H1 (cell line): ENCODE measurements around the gene NCAPG. TPM values are rescaled to one million over a fixed set of nuclear protein-coding genes. Genes with fewer than 3 reads are reported as not detected.

Experiments used
- CTCF ChIA-PET: fragments of 300-600 bp; sonication (Branson Sonifier 250); formaldehyde crosslinking; loops from one replicate; lab custom pipeline; 2021; ENCODE audit not compliant: partially characterized antibody; lab: Charles Lee
- POLR2A ChIA-PET: fragments of 300-600 bp; sonication (Branson Sonifier 250); formaldehyde crosslinking; loops from one replicate; lab custom pipeline; 2021; ENCODE audit warnings: inconsistent platforms; ENCODE audit not compliant: partially characterized antibody; lab: Charles Lee
- DNase-seq, 2 experiments: peaks; one replicate each; pipeline versions ENCODE4 v3.0.0 to v3.0.0-alpha.2; 2010 to 2022; ENCODE audit warnings: low spot score in 2 of 2, low read depth in 1 of 2, mixed read lengths in 1 of 2
- FAIRE-seq: peaks from 2 replicates; lab custom pipeline; 2011; peaks lifted over from hg19 to GRCh38; lab: Jason Lieb, UNC
- H2AFZ ChIP-seq: 2 replicates; pipeline ENCODE4 v1.8.1; 2012; ENCODE audit warnings: low read length, inconsistent platforms
- H2AK5ac ChIP-seq: 2 replicates; pipeline ENCODE4 v1.6.1; 2013; ENCODE audit warnings: low read depth, low read length
- H2BK120ac ChIP-seq: replicated peaks from 2 replicates; pipeline ENCODE3; 2013; ENCODE audit warnings: low read depth, low read length, inconsistent platforms
- H2BK12ac ChIP-seq: 2 replicates; pipeline ENCODE4 v1.6.1; 2013; ENCODE audit warnings: low read depth, low read length
- H2BK15ac ChIP-seq: 2 replicates; pipeline ENCODE4 v1.6.1; 2013; ENCODE audit warnings: low read length
- H2BK20ac ChIP-seq: 2 replicates; pipeline ENCODE4 v1.6.1; 2013; ENCODE audit warnings: low read length
- H2BK5ac ChIP-seq: 2 replicates; pipeline ENCODE4 v1.6.1; 2013; ENCODE audit warnings: low read depth, low read length
- H3K14ac ChIP-seq: 2 replicates; pipeline ENCODE4 v1.6.1; 2013; ENCODE audit warnings: inconsistent platforms; ENCODE audit not compliant: insufficient read length
- H3K18ac ChIP-seq: 2 replicates; pipeline ENCODE4 v1.6.1; 2013; ENCODE audit warnings: low read length; ENCODE audit errors: extremely low read depth
- H3K23ac ChIP-seq: 2 replicates; pipeline ENCODE4 v1.6.1; 2013; ENCODE audit warnings: inconsistent platforms; ENCODE audit not compliant: insufficient read length
- H3K23me2 ChIP-seq: 2 replicates; pipeline ENCODE4 v1.6.1; 2013; ENCODE audit warnings: low read depth, low read length
- H3K27ac ChIP-seq: 2 replicates; pipeline ENCODE4 v1.6.1; 2011; ENCODE audit warnings: low read depth, low read length, inconsistent platforms
- H3K27me3 ChIP-seq, 4 experiments: replicated peaks in 1 of 4; 1 replicate in 1 of 4; 2 replicates in 3 of 4; pipeline versions ENCODE4 v1.6.1 to v1.8.1; 2011 to 2013; ENCODE audit warnings: low read length in 3 of 4, mild to moderate bottlenecking in 3 of 4, inconsistent platforms in 2 of 4, mixed read lengths in 2 of 4, moderate library complexity in 1 of 4; ENCODE audit not compliant: control insufficient read depth in 3 of 4, insufficient read depth in 3 of 4; ENCODE audit errors: extremely low read depth in 1 of 4
- H3K36me3 ChIP-seq, 4 experiments: 2 replicates each; pipeline versions ENCODE4 v1.6.1 to v1.8.1; 2011 to 2013; ENCODE audit warnings: mild to moderate bottlenecking in 4 of 4, low read length in 3 of 4, moderate library complexity in 2 of 4, control low read depth in 1 of 4, inconsistent platforms in 1 of 4; ENCODE audit not compliant: insufficient read depth in 4 of 4, control insufficient read depth in 2 of 4
- H3K4ac ChIP-seq: replicated peaks from 2 replicates; pipeline ENCODE3; 2013; ENCODE audit warnings: low read length, low read depth, mixed read lengths, inconsistent platforms; ENCODE audit not compliant: insufficient read length
- H3K4me1 ChIP-seq, 4 experiments: replicated peaks in 1 of 4; 1 replicate in 1 of 4; 2 replicates in 3 of 4; pipeline versions ENCODE4 v1.6.1 to v1.8.1; 2011 to 2013; ENCODE audit warnings: low read length in 3 of 4, inconsistent platforms in 2 of 4, mixed read lengths in 1 of 4; ENCODE audit not compliant: insufficient read depth in 4 of 4, control insufficient read depth in 3 of 4
- H3K4me2 ChIP-seq, 2 experiments: 2 replicates each; pipeline versions ENCODE4 v1.6.1 to v1.8.1; 2011 to 2013; ENCODE audit warnings: low read depth in 2 of 2, low read length in 2 of 2, control low read depth in 1 of 2, inconsistent platforms in 1 of 2, mild to moderate bottlenecking in 1 of 2; ENCODE audit not compliant: insufficient read depth in 1 of 2
- H3K4me3 ChIP-seq, 4 experiments: fragments of 200-600, 300-600 bp in 1 of 4; sonication (generic), shearing (Covaris generic), sonication (Bioruptor Twin) in 1 of 4; 2 replicates each; pipeline versions ENCODE4 v1.5.1 to v1.8.1; 2011 to 2016; ENCODE audit warnings: low read length in 4 of 4, low read depth in 3 of 4, control low read depth in 2 of 4, inconsistent platforms in 2 of 4, mild to moderate bottlenecking in 2 of 4, mixed read lengths in 1 of 4, moderate library complexity in 1 of 4; ENCODE audit not compliant: insufficient read depth in 2 of 4; ENCODE audit errors: extremely low read depth in 1 of 4
- H3K56ac ChIP-seq: replicated peaks from 2 replicates; pipeline ENCODE3; 2013; ENCODE audit warnings: low read depth, mild to moderate bottlenecking, mixed read lengths, low read length, inconsistent platforms; ENCODE audit not compliant: insufficient read length
- H3K79me1 ChIP-seq: 2 replicates; pipeline ENCODE4 v1.6.1; 2013; ENCODE audit warnings: low read depth, low read length, control low read depth
- H3K79me2 ChIP-seq, 2 experiments: 2 replicates each; pipeline versions ENCODE4 v1.6.1 to v1.8.1; 2012 to 2013; ENCODE audit warnings: low read length in 2 of 2, mild to moderate bottlenecking in 2 of 2, inconsistent platforms in 1 of 2; ENCODE audit not compliant: insufficient read depth in 2 of 2, control insufficient read depth in 1 of 2
- H3K9ac ChIP-seq, 4 experiments: replicated peaks in 1 of 4; 1 replicate in 1 of 4; 2 replicates in 3 of 4; pipeline versions ENCODE4 v1.6.1 to v1.8.1; 2011 to 2013; ENCODE audit warnings: low read depth in 3 of 4, low read length in 3 of 4, control low read depth in 2 of 4, mild to moderate bottlenecking in 2 of 4, moderate library complexity in 2 of 4, inconsistent platforms in 1 of 4; ENCODE audit errors: extremely low read depth in 1 of 4
- H3K9me3 ChIP-seq, 2 experiments: 2 replicates each; pipeline versions ENCODE4 v1.6.1 to v1.8.1; 2012 to 2013; ENCODE audit warnings: mild to moderate bottlenecking in 2 of 2, moderate library complexity in 2 of 2, control low read depth in 1 of 2, inconsistent platforms in 1 of 2, low read depth in 1 of 2, low read length in 1 of 2, mixed read lengths in 1 of 2; ENCODE audit not compliant: insufficient read depth in 2 of 2
- H4K20me1 ChIP-seq, 2 experiments: replicated peaks in 1 of 2; 2 replicates each; pipeline versions ENCODE3 to v1.8.1; 2011 to 2013; ENCODE audit warnings: inconsistent platforms in 2 of 2, low read length in 2 of 2, mild to moderate bottlenecking in 1 of 2; ENCODE audit not compliant: insufficient read depth in 2 of 2, control insufficient read depth in 1 of 2
- H4K5ac ChIP-seq: 2 replicates; pipeline ENCODE4 v1.6.1; 2013; ENCODE audit warnings: low read length, low read depth, mixed read lengths, inconsistent platforms; ENCODE audit not compliant: insufficient read length
- H4K8ac ChIP-seq: 2 replicates; pipeline ENCODE4 v1.8.0; 2013; ENCODE audit warnings: mild to moderate bottlenecking, moderate library complexity, low read length, inconsistent platforms; ENCODE audit not compliant: insufficient read depth; ENCODE audit errors: extremely low read depth
- H4K91ac ChIP-seq: replicated peaks from 2 replicates; pipeline ENCODE3; 2013; ENCODE audit warnings: low read length, mixed read lengths, inconsistent platforms; ENCODE audit not compliant: insufficient read length
- ATF3 ChIP-seq: IDR thresholded peaks from 2 replicates; pipeline ENCODE4 v1.6.1; 2011; ENCODE audit warnings: low read depth, mild to moderate bottlenecking, low read length; ENCODE audit not compliant: insufficient read depth
- BACH1 ChIP-seq: IDR thresholded peaks from 2 replicates; pipeline ENCODE4 v1.6.1; 2012; ENCODE audit warnings: low read length, improper control_type of control experiment
- E2F6 ChIP-seq: IDR thresholded peaks from 2 replicates; pipeline ENCODE4 v1.6.1; 2012; ENCODE audit warnings: inconsistent platforms
- EGR1 ChIP-seq: IDR thresholded peaks from 2 replicates; pipeline ENCODE4 v1.6.1; 2011; ENCODE audit warnings: low read depth, low read length, borderline replicate concordance
- FOSL1 ChIP-seq: IDR thresholded peaks from 2 replicates; pipeline ENCODE4 v1.6.1; 2011; ENCODE audit warnings: mild to moderate bottlenecking, low read depth, low read length, moderate library complexity; ENCODE audit not compliant: insufficient read depth
- GABPA ChIP-seq: IDR thresholded peaks from 2 replicates; pipeline ENCODE4 v1.6.1; 2011; ENCODE audit warnings: mild to moderate bottlenecking, low read length, moderate library complexity, borderline replicate concordance; ENCODE audit not compliant: insufficient read depth
- KDM1A ChIP-seq: fragments of 200-600, 300-600 bp; sonication (generic); IDR thresholded peaks from 2 replicates; pipeline ENCODE4 v1.7.1; 2016; ENCODE audit warnings: mild to moderate bottlenecking, low read length, borderline replicate concordance
- MAFK ChIP-seq: IDR thresholded peaks from 2 replicates; pipeline ENCODE4 v1.6.1; 2012; ENCODE audit warnings: low read depth, mild to moderate bottlenecking, improper control_type of control experiment, low read length
- POLR2AphosphoS5 ChIP-seq: IDR thresholded peaks from 2 replicates; pipeline ENCODE4 v1.6.1; 2011; ENCODE audit warnings: low read depth, low read length
- RFX5 ChIP-seq: IDR thresholded peaks from 2 replicates; pipeline ENCODE4 v1.6.1; 2011; ENCODE audit warnings: low read depth, low read length, improper control_type of control experiment, borderline replicate concordance
- SP4 ChIP-seq: IDR thresholded peaks from 2 replicates; pipeline ENCODE4 v1.6.1; 2012; ENCODE audit warnings: low read length, inconsistent platforms
- TAF1 ChIP-seq: IDR thresholded peaks from 2 replicates; pipeline ENCODE4 v1.6.1; 2011; ENCODE audit warnings: mild to moderate bottlenecking, low read depth, low read length
- WGBS, 2 experiments: shearing (Covaris generic) in 1 of 2; methylation state at CpG; one replicate each; pipeline versions ENCODE4 v1.1.6 to v1.1.7; 2013 to 2015; ENCODE audit warnings: low lambda C conversion rate in 2 of 2, mixed read lengths in 2 of 2, inconsistent platforms in 1 of 2, low coverage in 1 of 2, missing lambda C conversion rate in 1 of 2; ENCODE audit not compliant: insufficient replicate concordance in 2 of 2, insufficient coverage in 1 of 2, insufficient read length in 1 of 2; ENCODE audit errors: extremely low coverage in 1 of 2, missing lambda C conversion rate in 1 of 2; 5-methylcytosine and 5-hydroxymethylcytosine counted together
- polyA plus RNA-seq, 7 experiments: library from polyadenylated mRNA; depleted of rRNA in 3 of 7; stranded (reverse) in 5 of 7; unstranded in 2 of 7; fragments of >200 nt in 5 of 7; fragments of 200-250 nt in 2 of 7; gene quantifications; 1 replicate in 5 of 7; 2 replicates in 1 of 7; 4 replicates in 1 of 7; pipeline versions ENCODE4 v1.2.1 to v1.2.3, GENCODE V29; 2011 to 2013; ENCODE audit warnings: missing spikeins in 2 of 7, mixed read lengths in 2 of 7
- total RNA-seq: library from RNA; stranded (reverse); fragmentation: NEBNext Ultra II Directional; extraction: Animal tissue kit (Norgen Biotek cat#: 25700); gene quantifications from 2 replicates; pipeline ENCODE4 v1.2.1, GENCODE V29; 2021

Gene NCAPG
- total and polyA plus RNA-seq, 2 of the 8 experiments (the other 6 are each of a cell fraction or from before 2014, with no cell fraction given) = 12.9 to 52.3 TPM

DNA sequence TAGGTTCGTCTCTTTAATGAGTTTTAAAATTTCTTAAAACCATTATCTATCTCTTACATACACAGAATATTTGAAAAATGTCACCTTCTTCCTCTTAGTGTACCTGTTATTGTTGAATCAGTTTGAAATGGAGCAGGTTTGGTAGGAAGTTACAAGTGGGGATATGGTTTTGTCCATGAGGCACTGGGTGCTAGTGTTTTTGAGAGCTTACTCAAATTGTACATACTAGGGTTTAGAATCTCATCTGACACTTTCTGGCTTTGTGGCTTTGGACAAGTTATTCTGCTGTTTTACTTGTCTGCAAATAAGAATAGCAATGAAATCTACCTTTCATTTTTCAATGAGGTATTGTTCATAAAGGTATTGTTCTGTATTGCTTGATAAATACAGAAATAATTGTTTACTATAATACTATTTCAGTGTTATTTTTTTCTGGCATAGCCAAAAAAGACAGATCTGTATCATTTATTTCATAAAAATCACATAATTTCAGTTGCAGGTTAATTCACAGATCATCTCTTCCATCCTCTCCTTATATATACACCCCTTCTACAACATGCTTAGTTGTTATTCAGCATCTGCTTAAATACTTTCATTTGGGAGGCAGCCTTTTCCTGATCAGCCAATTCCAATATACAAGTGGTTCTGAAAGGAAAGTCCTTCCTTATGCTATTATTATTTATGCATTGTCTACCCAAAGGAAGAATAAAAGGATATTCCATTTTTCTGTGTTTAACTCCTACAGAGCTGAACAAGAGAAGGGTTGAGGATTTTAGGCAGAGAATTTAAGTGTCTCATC, 13.3 kb downstream of the NCAPG start:
- no peak overlapping the region for H3K4ac ChIP-seq
- H4K20me1 ChIP-seq = no peaks in the 10 kb centered on the region
- H3K79me1 ChIP-seq = no peaks in the 10 kb centered on the region
- no peak overlapping the region for H2BK12ac ChIP-seq
- no peaks in the 10 kb centered on the region for H3K27me3 ChIP-seq
- peaks cover 0 to 5% (median 1%) of the 10 kb centered on the region in 4 experiments; a peak in 2 of 7 replicates for H3K4me1 ChIP-seq
- no peak overlapping the region for H3K27ac ChIP-seq
- no peak overlapping the region for H2BK15ac ChIP-seq
- 96% methylated on average over 1 of the region's 1 CpG; no CpG with 5 or more reads in 1 of the 2 experiments for WGBS, 2 experiments
- H2AFZ ChIP-seq = no peak overlapping the region
- H2AK5ac ChIP-seq = no peak overlapping the region
- H3K9ac ChIP-seq = no peak overlapping the region
- H3K9me3 ChIP-seq = no peaks in the 10 kb centered on the region
- CTCF ChIA-PET = interaction anchor here (1.3 kb wide), 1 partner anchor 13 kb away, joined by 3 read pairs; the partner anchor contains the start of genes DCAF16 and NCAPG
- H3K79me2 ChIP-seq = peaks cover 0 to 13% of the 10 kb centered on the region in 2 experiments; a peak in 1 of 4 replicates
- no peak overlapping the region for H3K56ac ChIP-seq
- no peaks in the 10 kb centered on the region for H3K23me2 ChIP-seq
- no peak overlapping the region for H3K23ac ChIP-seq
- FAIRE-seq (no peak), DNase-seq (no peak)
- H3K4me3 ChIP-seq = no peak overlapping the region
- H3K36me3 ChIP-seq = peaks cover 0 to 66% (median 8%) of the 10 kb centered on the region in 4 experiments; a peak in 6 of 8 replicates
- H2BK120ac ChIP-seq = no peak overlapping the region
- H2BK20ac ChIP-seq = no peak overlapping the region
- H4K5ac ChIP-seq = no peak overlapping the region
- H4K8ac ChIP-seq = no peak overlapping the region
- H2BK5ac ChIP-seq = no peak overlapping the region
- H4K91ac ChIP-seq = no peak overlapping the region
- POLR2A ChIA-PET = no interaction called here
- no peak overlapping the region for H3K14ac ChIP-seq
- H3K4me2 ChIP-seq = no peak overlapping the region
- H3K18ac ChIP-seq = no peak overlapping the region
- TF ChIP-seq EGR1 (no peak), FOSL1 (no peak), E2F6 (no peak), MAFK (no peak), SP4 (no peak), GABPA (no peak), ATF3 (no peak), TAF1 (no peak), POLR2AphosphoS5 (no peak), RFX5 (no peak), KDM1A (no peak), BACH1 (no peak)
